Mesodermal cell (in vitro differentiated cells): Measurements from ENCODE around the gene DNTTIP2.
"Not testable (repeated sequence)": the region's sequence is repeated elsewhere in the genome, so short reads cannot be mapped to it uniquely, and the experiment has no call there.

Source experiments
- H3K27ac ChIP-seq: 2 replicates; pipeline ENCODE4 v1.7.0; 2013; ENCODE audit warnings: mild to moderate bottlenecking, low read depth, low read length, moderate library complexity; ENCODE audit not compliant: severe bottlenecking
- H3K36me3 ChIP-seq: 2 replicates; pipeline ENCODE4 v1.7.1; 2013; ENCODE audit warnings: mild to moderate bottlenecking, low read length, moderate library complexity; ENCODE audit not compliant: control insufficient read depth, insufficient read depth
- H3K4me1 ChIP-seq: one replicate; pipeline ENCODE4 v1.7.1; 2013; ENCODE audit warnings: mild to moderate bottlenecking, low read length; ENCODE audit not compliant: insufficient read depth, control insufficient read depth, poor library complexity, severe bottlenecking
- H3K4me3 ChIP-seq: 2 replicates; pipeline ENCODE4 v1.7.0; 2013; ENCODE audit warnings: low read length, control low read depth, mild to moderate bottlenecking; ENCODE audit not compliant: insufficient read depth, poor library complexity, severe bottlenecking; ENCODE audit errors: extremely low read depth
- H3K9me3 ChIP-seq: 2 replicates; pipeline ENCODE4 v1.7.1; 2013; ENCODE audit warnings: mild to moderate bottlenecking, low read length, moderate library complexity; ENCODE audit not compliant: control insufficient read depth
- WGBS, 2 experiments: methylation state at CpG; one replicate each; pipeline ENCODE4 v1.1.5; 2013; ENCODE audit warnings: missing lambda C conversion rate in 2 of 2; ENCODE audit not compliant: insufficient coverage in 2 of 2; 5-methylcytosine and 5-hydroxymethylcytosine counted together

The DNTTIP2 gene

GRCh38 chr1:93874025-93874651, 4.9 kb downstream of the DNTTIP2 start:
- Histone ChIP-seq H3K9me3 (no peaks in the 10 kb centered on the region), H3K4me1 (peaks cover 17% of the 10 kb centered on the region), H3K27ac (no peak overlapping the region), H3K4me3 (no peak overlapping the region), H3K36me3 (peaks cover 87% of the 10 kb centered on the region)
- WGBS, 2 experiments: 93 to 100% methylated on average over 1 of the region's 3 CpGs

DNA sequence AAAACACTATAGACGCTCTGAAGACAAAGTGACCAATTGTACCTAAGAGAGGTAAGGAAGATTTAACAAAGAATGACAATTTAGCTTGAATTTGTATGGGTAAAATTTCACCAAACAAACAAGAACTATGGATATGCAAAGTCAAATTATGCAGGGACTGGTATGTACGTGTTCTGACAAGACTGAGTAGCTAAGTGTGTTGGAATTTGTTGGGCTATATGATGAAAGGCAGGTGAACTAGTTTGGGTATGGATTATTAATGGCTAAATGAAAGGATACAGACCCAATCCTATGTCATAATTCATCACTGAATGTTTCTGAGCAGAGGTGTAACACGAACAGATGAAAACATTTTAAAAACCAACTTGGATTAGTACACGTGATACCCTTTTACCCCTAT, 7.6 kb downstream of the DNTTIP2 start:
- no peak overlapping the region for H3K27ac ChIP-seq
- no peaks in the 10 kb centered on the region for H3K9me3 ChIP-seq
- H3K4me1 ChIP-seq: peaks cover 1% of the 10 kb centered on the region
- peaks cover 91% of the 10 kb centered on the region for H3K36me3 ChIP-seq
- H3K4me3 ChIP-seq: no peak overlapping the region
- 100% methylated on average over 1 of the region's 4 CpGs; no CpG with 5 or more reads in 1 of the 2 experiments for WGBS, 2 experiments

DNA sequence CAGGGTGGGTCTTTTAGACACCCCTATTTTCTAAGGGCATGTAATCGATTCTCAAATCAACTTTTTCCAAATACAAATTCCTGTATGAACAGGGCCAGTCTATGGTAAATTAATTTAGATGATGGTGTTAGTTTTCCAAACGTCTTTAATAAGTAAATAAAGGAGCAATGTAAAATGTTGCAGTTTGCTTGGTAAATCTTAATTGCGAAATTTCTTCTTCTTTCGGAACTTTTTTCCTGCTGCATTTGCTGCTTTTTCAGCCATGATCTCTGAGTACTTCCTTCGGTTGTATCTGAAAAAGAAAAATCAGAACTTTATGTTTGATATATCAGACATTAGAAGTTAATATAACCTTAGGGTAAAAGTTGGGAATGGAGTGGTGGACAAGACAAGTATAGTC, 9.4 kb downstream of the DNTTIP2 start:
- WGBS, 2 experiments: 100% methylated on average over 2 to 3 of the region's 5 CpGs
- no peak overlapping the region for H3K4me3 ChIP-seq
- peaks cover 75% of the 10 kb centered on the region for H3K36me3 ChIP-seq
- no peak overlapping the region for H3K27ac ChIP-seq
- no peaks in the 10 kb centered on the region for H3K9me3 ChIP-seq
- no peaks in the 10 kb centered on the region for H3K4me1 ChIP-seq

DNA sequence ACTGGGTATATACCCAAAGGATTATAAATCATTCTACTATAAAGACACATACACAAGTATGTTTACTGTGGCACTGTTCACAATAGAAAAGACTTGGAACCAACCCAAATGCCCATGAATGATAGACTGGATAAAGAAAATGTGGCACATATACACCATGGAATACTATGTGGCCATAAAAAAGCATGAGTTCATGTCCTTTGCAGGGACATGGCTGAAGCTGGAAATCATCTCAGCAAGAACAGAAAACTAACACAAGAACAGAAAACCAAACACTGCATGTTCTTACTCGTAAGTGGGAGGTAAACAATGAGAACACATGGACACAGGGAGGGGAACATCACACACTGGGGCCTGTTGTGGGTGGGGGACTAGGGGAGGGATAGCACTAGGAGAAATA, 10.5 kb downstream of the DNTTIP2 start:
- not testable (repeated sequence) for H3K9me3 ChIP-seq, H3K27ac ChIP-seq, H3K4me1 ChIP-seq, H3K4me3 ChIP-seq
- peaks cover 63% of the 10 kb centered on the region for H3K36me3 ChIP-seq
- WGBS, 2 experiments: no CpG with 5 or more reads among the region's 1 CpG

DNA sequence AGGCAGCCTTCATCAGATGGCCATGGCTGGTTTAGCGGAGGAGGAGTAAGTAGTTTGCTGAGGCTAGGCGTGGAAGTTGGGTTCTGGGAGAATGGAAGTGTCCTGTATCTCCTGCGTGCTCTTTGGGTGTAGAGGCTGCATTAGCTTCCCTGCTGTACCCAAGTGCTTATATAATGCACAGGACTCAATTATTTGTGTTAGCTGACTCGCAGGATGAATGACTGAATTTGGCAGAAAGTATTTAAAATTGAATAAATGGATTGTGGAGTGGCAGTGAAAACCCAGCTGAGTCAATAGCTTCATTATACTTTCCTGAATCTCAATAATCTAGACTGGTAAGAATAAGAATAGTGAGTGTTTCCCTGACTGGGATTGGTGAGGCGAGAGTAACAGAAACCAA, 13.8 kb downstream of the DNTTIP2 start:
- WGBS, 2 experiments: 97 to 100% methylated on average over 2 to 3 of the region's 5 CpGs

DNA sequence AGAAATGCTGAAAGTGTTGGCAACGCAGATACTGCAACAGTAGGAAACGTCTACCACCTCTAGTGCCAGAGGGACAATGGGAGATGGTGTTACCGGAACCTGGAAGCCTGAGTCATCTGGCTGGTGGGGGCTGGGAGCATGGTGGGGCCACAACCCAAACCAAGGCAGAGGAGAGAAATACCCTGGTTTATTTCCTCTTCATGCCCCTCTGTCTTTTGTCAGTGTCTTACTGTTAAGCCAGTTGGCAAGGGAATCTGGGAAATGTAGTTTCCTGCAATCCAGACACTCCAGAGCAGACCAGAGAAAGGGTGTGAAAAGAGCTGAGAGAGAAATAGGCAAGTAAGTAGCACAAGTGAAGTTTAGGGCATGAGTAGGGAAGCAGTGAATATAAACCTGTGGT, 14.8 kb downstream of the DNTTIP2 start:
- Histone ChIP-seq H3K9me3 (no peaks in the 10 kb centered on the region), H3K4me1 (no peaks in the 10 kb centered on the region), H3K27ac (no peak overlapping the region), H3K36me3 (peaks cover 21% of the 10 kb centered on the region), H3K4me3 (no peak overlapping the region)
- WGBS, 2 experiments: 54 to 60% methylated on average over 2 to 3 of the region's 3 CpGs

More for the DNA sequence above, 13.8 kb downstream of the DNTTIP2 start:
- Histone ChIP-seq H3K4me1 (no peaks in the 10 kb centered on the region), H3K36me3 (peaks cover 32% of the 10 kb centered on the region), H3K27ac (no peak overlapping the region), H3K9me3 (no peaks in the 10 kb centered on the region), H3K4me3 (no peak overlapping the region)

DNA sequence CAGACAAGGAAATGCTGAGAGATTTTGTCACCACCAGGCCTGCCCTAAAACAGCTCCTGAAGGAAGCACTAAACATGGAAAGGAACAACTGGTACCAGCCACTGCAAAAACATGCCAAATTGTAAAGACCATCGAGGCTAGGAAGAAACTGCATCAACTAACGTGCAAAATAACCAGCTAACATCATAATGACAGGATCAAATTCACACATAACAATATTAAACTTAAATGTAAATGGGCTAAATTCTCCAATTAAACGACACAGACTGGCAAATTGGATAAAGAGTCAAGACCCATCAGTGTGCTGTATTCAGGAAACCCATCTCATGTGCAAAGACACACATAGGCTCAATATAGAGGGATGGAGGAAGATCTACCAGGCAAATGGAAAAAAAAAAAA, 21.4 kb downstream of the DNTTIP2 start:
- H3K27ac ChIP-seq, H3K4me1 ChIP-seq, H3K36me3 ChIP-seq, H3K9me3 ChIP-seq, H3K4me3 ChIP-seq: not testable (repeated sequence)
- no CpG with 5 or more reads among the region's 3 CpGs for WGBS, 2 experiments

DNA sequence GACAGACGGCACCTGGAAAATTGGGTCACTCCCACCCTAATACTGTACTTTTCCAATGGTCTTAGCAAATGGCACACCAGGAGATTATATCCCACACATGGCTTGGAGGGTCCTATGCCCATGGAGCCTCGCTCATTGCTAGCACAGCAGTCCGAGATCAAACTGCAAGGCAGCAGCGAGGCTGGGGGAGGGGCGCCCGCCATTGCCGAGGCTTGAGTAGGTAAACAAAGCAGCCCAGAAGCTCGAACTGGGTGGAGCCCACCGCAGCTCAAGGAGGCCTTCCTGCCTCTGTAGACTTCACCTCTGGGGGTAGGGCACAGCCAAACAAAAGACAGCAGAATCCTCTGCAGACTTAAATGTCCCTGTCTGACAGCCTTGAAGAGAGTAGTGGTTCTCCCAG, 23.0 kb downstream of the DNTTIP2 start:
- H3K27ac ChIP-seq, H3K4me1 ChIP-seq, H3K4me3 ChIP-seq, H3K36me3 ChIP-seq, H3K9me3 ChIP-seq: not testable (repeated sequence)
- 88 to 93% methylated on average over 8 of the region's 9 CpGs for WGBS, 2 experiments

DNA sequence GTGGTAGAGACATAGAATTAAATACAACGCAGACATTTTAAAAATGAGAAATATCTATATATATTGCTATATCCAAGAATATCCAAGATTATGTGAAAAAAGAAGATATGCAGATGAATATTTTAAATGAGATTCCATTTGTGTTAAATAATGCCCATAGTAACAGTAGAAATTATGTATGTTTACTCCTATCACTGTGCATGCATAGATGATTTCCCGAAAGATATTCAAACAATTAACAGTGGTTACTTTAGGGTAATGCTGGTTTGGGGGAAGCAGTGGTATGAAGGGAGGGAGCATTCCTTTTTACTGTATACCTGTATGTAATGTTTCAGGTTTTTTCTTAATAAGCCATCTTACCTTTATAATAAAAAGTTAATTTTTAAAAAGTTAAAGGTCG, 25.1 kb downstream of the DNTTIP2 start:
- no peaks in the 10 kb centered on the region for H3K36me3 ChIP-seq
- H3K9me3 ChIP-seq: peaks cover 10% of the 10 kb centered on the region
- WGBS, 2 experiments: 100% methylated on average over 1 of the region's 3 CpGs; no CpG with 5 or more reads in 1 of the 2 experiments
- no peak overlapping the region for H3K4me3 ChIP-seq
- no peaks in the 10 kb centered on the region for H3K4me1 ChIP-seq
- no peak overlapping the region for H3K27ac ChIP-seq

- H3K27ac ChIP-seq: no peak overlapping the region
- no CpG with 5 or more reads among the region's 1 CpG for WGBS, 2 experiments
- H3K4me1 ChIP-seq: no peaks in the 10 kb centered on the region
- no peak overlapping the region for H3K4me3 ChIP-seq
- H3K9me3 ChIP-seq: peaks cover 10% of the 10 kb centered on the region
- no peaks in the 10 kb centered on the region for H3K36me3 ChIP-seq
Observed at GRCh38 chr1:93851878-93852277, 27.1 kb downstream of the DNTTIP2 start.

- Histone ChIP-seq H3K27ac (no peak overlapping the region), H3K36me3 (no peaks in the 10 kb centered on the region), H3K4me1 (no peaks in the 10 kb centered on the region), H3K4me3 (no peak overlapping the region), H3K9me3 (peaks cover 10% of the 10 kb centered on the region)
Observed at GRCh38 chr1:93851327-93851712, 27.7 kb downstream of the DNTTIP2 start.
